Effector CD8-positive, alpha-beta T cell (primary cell): ENCODE results near the gene ADAMTSL5.
"Not testable (repeated sequence)": the region's sequence is repeated elsewhere in the genome, so short reads cannot be mapped to it uniquely, and the experiment has no call there.

ENCODE experiments used
- DNase-seq: peaks from one replicate; lab custom pipeline; 2025; lab: John Stamatoyannopoulos, UW
- total RNA-seq, 4 experiments: gene quantifications; one replicate each; lab custom pipeline; 2026; lab: John Stamatoyannopoulos, UW

Gene ADAMTSL5
- 0.97 to 4.2 (median 2.5) reads per million in 4 experiments for total RNA-seq

GRCh38 chr19:1512671-1513498, at the start of gene ADAMTSL5:
ADAMTSL5 (minus strand) TSS chr19:1513019; CDS start chr19:1510943, 2,076 bp downstream.
- DNase-seq = peak; percentile 25

- no peak for DNase-seq
Observed at GRCh38 chr19:1561236-1561842, 48.5 kb upstream of the ADAMTSL5 start.

- DNase-seq = no peak
Observed at GRCh38 chr19:1560286-1560882, 47.6 kb upstream of the ADAMTSL5 start.

- no peak for DNase-seq
Observed at GRCh38 chr19:1558552-1558951, 45.7 kb upstream of the ADAMTSL5 start.

GRCh38 chr19:1556390-1557070, 43.7 kb upstream of the ADAMTSL5 start:
- DNase-seq = no peak

- no peak for DNase-seq
Observed at GRCh38 chr19:1555487-1556389, 42.9 kb upstream of the ADAMTSL5 start.

GRCh38 chr19:1554968-1555367, 42.1 kb upstream of the ADAMTSL5 start:
- no peak for DNase-seq

GRCh38 chr19:1553415-1553814, 40.6 kb upstream of the ADAMTSL5 start:
- DNase-seq = no peak

GRCh38 chr19:1551068-1552040, 38.5 kb upstream of the ADAMTSL5 start:
- no peak for DNase-seq

- DNase-seq = no peak
Observed at GRCh38 chr19:1549332-1549945, 36.6 kb upstream of the ADAMTSL5 start.

- DNase-seq = no peak
Observed at GRCh38 chr19:1540365-1540925, 27.6 kb upstream of the ADAMTSL5 start.

GRCh38 chr19:1539749-1540148, 26.9 kb upstream of the ADAMTSL5 start:
- DNase-seq = not testable (repeated sequence)

GRCh38 chr19:1538978-1539377, 26.2 kb upstream of the ADAMTSL5 start:
- no peak for DNase-seq

- not testable (repeated sequence) for DNase-seq
Observed at GRCh38 chr19:1535699-1536098, 22.9 kb upstream of the ADAMTSL5 start.

GRCh38 chr19:1534972-1535371, 22.2 kb upstream of the ADAMTSL5 start:
- no peak for DNase-seq

- no peak for DNase-seq
Observed at GRCh38 chr19:1533510-1534150, 20.8 kb upstream of the ADAMTSL5 start.

GRCh38 chr19:1532003-1532402, 19.2 kb upstream of the ADAMTSL5 start:
- no peak for DNase-seq

- no peak for DNase-seq
Observed at GRCh38 chr19:1531587-1531986, 18.8 kb upstream of the ADAMTSL5 start.

- DNase-seq = not testable (repeated sequence)
Observed at GRCh38 chr19:1530856-1531255, 18.0 kb upstream of the ADAMTSL5 start.
